GM19395 (cell line): ENCODE data around the gene RGS7BP.

Experiments used
- ATAC-seq: cut with Tn5 transposase; IDR thresholded peaks from one replicate; pipeline ENCODE4 v1.9.1; 2021; ENCODE audit warnings: mild to moderate bottlenecking, moderate library complexity; ENCODE audit not compliant: unreplicated experiment

RGS7BP gene

GRCh38 chr5:64505769-64506566, at the start of gene RGS7BP:
TSS of gene RGS7BP (plus strand) at chr5:64506015. CDS start at chr5:64506625, 610 bp downstream.
- ATAC-seq = no peak

DNA sequence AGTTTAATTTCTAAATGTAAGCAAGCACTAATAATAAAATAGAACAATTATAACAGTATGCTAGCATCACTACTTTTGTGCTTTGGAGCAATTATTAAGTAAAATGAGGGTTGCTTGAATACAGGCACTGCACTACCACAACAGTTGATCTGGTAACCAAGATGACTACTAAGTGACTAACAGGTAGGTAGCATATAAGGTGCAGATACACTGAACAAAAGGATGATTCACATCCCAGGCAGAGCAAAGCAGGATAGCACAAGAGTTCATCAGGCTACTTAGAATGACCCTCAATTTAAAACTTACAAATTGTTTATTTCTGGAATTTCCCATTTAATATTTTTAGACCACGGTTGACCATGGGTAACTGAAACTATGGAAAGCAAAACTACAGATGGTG, 48.0 kb upstream of the RGS7BP start:
- no peak for ATAC-seq

GRCh38 chr5:64458948-64459347, 46.9 kb upstream of the RGS7BP start:
- no peak for ATAC-seq

DNA sequence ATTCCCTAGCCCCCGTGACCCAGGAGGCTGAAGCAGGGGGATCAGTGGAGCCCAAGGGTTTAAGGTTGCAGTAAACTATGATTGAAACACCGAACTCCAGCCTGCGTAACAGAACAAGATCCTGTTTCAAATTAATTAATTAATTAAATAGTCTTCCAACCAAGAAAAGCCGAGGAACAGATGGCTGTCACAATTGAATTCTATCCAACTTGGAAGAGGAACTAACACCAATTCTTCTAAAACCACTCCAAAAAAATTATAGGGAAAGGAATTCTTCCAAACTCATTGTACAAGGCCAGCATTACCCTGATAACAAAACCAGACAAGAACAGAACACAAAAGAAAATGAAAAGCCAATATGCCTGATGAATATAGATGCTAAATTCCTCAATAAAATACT, 43.4 kb upstream of the RGS7BP start:
- ATAC-seq = no peak

DNA sequence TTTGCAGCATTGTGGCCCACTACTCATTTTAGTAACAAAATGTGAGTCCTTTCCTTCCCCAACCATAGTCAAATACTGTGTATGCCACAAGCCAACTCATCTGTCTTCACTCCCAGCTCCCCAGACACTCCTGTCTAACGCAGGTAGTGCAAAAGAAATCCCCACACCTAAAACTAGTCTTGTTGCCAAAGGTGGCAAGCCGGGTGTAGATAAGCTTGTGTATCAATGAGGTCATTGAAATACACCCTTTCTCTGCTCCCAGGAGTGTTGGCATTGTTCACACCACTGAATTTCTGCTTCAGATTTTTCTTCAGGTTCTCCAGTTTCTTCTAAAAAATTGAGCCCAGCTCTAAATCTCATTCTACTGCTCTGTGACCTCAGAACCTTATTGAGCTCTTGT, 19.7 kb upstream of the RGS7BP start:
- no peak for ATAC-seq

DNA sequence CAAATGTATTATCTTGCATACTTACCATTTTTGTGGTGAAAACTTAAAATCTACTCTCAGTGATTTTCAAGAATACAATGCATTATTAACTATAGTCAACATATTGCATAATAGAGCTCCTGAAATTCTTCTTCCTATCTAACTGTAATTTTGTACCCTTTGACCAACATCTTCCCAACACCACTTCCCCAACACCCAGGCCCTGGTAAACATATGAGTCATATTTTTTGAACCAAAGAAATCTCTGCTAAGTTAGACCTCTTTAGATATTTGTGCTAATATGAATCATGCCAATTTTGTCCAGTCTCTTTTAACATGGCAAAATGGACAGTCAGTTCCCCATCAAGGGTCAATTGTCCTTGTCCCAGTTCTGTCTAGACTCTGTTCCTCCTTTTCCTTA, 18.5 kb upstream of the RGS7BP start:
- ATAC-seq = no peak

DNA sequence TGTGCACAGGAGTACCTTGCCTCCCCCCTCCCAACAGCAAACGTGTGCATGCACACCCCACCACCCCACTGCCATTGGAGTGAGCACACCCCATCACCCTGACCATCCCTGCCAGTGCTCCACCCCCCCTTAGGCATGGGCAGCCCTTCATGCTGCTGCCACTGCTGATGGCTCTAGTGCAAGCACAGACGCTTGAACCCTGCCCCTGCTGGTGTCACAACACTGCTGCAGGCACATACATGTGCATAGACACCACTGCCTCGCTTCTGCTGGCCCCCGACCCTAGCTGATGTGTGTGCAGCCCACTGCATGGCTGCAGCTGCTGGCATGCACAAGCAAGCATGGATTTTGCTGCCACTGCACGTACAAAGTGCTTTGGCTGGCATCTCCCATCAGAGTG, 16.0 kb upstream of the RGS7BP start:
- no peak for ATAC-seq

- no peak for ATAC-seq
Observed at GRCh38 chr5:64497386-64497785, 8.4 kb upstream of the RGS7BP start.

DNA sequence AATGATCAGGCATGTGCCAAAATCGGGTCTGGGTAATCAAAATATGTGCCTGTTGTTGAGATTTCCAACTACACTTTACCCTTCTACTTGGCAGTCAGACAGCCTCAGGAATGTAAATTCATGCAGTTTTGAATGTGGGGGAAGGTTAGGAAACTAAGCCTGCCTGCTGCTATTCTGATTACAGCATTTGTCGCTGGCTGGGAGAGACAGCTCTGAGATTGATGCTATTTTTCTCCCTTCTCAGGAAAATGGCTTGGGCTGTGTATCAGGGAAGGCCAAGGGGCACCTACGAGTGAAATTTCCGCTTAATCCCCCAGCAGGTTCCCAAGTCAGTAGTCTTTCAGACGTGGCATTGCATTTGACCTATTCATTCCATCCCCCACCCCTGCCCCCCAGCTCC, 3.6 kb upstream of the RGS7BP start:
- ATAC-seq = no peak

DNA sequence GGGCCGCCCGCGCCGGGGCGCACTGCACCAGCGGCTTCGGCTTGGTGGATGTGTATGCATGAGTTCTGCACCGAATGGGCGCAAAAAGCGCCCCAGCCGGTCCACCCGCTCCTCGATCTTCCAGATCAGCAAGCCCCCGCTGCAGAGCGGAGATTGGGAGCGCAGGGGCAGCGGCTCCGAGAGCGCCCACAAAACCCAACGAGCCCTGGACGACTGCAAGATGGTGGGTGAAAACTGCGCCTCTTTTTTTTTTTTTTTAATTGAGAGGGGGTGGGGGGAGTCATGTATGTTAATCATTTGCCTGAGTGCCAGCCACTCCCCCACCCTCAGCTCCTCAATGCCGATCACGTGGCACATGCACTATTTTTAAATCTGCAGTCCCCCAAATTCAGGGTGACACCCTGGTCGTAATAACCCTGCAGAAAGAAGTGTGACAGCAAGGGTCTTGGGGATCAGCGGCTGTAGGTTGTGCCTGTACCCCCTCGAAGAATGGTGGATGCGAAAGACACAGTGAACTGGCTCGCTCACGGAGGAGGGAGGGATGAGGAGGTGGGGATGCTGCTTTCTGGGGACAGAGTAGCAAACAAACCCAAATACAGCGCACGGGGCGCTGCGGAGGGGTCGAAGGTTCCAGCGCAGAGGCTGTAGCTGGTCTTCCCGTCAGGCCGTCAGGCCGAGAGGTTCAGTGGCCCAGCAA, 900 bp downstream of the RGS7BP start:
- ATAC-seq = no peak

- no peak for ATAC-seq
Observed at GRCh38 chr5:64507264-64507605, 1.4 kb downstream of the RGS7BP start.

- ATAC-seq = no peak
Observed at GRCh38 chr5:64509828-64510227, 4.0 kb downstream of the RGS7BP start.

DNA sequence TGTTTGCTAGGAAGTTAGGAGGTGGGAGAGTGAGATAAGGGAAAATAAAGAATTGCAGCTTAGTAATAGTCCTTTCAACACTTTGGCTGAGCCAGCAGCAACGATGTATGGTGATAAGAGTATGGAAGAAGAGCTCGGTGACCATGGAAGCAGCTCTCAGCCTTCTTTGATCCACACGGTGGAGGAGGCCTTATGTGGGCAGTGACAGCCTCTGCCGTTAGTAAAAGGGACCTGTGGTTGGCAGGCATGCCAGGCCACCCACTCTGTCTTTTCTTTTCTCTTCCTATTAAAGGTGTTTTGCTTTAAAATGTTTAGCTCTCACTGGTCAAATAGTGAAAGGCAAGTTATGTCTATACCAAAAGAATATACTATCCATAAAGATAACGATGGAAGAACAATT, 7.7 kb downstream of the RGS7BP start:
- no peak for ATAC-seq

DNA sequence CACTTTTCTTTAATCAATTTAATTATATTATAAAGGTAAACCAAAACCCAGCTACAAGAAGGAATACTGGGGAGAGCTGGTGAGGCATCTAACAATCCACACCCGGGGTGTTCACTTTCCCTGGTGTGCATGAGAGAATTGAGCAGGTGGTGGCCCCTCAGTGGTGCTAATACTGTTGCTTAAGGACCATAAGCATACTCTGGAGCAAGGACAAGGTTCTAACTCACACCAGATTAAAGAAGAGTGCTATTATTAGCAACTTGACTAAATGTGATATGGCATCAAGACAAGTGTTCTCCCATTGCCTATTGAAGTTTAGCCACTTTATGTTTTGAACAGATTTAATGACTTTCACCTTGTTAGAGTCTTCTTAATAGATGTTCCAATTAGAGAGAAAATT, 8.8 kb downstream of the RGS7BP start:
- ATAC-seq = no peak

- no peak for ATAC-seq
Observed at GRCh38 chr5:64516216-64516615, 10.4 kb downstream of the RGS7BP start.

DNA sequence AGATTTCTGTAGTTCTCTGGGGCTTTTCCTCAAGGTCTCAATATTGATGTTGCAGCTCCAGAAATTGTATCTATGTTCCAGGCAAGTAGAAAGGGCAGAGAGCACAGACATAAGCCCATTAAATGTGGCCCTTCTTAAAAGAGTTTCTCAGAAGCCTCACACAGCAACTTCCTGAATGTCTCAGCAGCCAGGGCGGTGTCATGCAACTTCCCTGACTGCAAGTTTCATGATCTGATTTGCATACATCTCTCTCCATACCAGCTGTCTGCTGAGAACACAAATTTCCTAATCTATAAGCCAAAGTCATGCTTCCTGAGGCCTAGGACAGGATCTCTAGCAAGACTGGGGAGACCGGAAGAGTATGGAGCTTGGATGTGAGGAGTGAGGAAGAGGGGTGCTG, 13.0 kb downstream of the RGS7BP start:
- peak; percentile 86 for ATAC-seq

DNA sequence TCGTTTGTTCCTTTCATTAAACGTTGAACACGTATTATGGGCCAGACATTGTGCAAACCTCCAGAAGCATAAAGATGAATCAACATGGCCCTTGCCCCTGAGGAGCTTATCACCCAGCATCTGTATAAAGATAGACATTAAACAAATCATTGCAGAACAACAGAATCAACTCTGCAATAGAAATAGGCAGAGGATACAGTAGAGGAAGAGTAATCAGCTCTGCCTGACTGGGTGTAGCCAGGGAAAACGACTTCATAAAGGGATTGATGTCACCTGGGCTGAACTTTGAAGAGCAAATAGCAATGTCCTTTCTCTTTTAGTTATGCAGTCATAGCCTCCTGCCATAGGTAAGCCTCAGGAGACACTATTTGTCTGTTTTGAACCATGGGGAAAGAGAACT, 13.4 kb downstream of the RGS7BP start:
- ATAC-seq = no peak

DNA sequence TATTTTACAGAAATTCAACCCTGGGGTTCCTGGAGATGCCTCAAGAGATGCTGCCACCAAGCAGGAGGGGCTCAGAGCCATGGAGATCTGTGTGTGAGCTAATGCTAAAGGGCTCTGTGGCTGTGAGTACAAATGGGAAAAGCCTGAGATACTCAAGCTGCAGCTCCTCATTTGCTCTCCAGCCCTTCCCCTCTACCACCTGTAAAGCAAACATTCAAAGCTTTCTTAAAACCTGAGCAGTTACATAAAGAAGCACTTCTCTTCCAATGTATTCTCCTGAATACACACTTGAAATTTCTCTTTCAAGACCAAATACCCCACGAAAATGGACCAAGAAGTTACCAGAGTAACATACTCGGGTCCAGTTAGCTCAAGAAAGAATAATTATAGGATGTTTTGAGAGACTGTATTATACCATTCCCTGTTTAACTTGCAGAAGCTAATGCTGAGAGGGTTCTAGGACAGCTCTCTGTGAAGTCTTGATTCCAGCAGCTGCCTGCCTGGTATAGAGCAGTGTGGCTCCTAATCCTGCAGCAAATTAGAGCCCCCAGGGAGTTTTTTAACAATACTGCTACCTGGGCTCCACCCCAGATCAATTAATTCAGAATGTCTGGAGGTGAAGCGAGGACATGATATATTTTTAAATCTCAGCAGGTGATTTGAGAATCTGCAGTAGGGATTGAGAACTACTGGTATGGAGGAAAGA, 21.1 kb downstream of the RGS7BP start:
- ATAC-seq = no peak

GRCh38 chr5:64530076-64530475, 24.3 kb downstream of the RGS7BP start:
- ATAC-seq = no peak

DNA sequence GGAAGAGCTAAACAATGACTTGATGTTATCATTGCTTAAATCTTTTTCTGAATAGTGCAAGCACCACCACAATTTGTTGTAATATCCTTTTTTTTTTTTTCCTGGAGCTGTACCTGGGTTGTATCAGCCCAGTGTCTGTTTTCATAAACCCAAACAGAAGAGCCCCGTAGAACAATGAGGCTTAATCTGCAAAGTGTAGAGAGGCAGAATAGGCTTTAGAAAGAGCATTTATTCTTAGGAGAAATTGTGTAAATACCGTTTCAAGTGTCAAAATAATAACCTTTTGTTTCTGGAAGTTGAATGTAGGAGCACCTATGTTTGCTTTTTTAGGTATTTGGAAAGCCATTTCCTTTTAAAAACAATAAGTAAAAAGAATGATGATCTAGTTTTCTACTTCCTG, 26.4 kb downstream of the RGS7BP start:
- ATAC-seq = no peak

DNA sequence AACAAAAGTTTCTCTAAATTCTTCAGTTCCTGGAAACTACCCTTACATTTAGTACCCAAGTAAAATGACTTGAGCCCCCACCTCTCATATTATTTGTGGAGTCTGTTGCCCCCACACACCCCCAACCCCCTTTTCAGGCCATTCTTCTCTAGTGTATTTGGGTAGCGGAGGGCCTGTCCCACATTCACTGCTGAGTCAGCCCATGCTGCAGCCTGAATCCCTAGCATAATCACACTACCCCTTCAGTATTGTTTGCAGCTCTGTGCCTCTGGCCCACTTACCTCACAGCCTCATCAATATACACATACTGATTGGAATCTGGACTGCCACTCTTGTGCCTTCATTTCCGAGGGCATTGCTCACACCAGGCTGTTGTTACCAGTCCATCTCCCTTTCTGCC, 26.8 kb downstream of the RGS7BP start:
- no peak for ATAC-seq

- ATAC-seq = no peak
Observed at GRCh38 chr5:64534033-64534432, 28.2 kb downstream of the RGS7BP start.
